ENCODE results near the gene MTF1.
"Not testable (repeated sequence)": the region's sequence is repeated elsewhere in the genome, so short reads cannot be mapped to it uniquely, and the experiment has no call there.

Gene MTF1

DNA sequence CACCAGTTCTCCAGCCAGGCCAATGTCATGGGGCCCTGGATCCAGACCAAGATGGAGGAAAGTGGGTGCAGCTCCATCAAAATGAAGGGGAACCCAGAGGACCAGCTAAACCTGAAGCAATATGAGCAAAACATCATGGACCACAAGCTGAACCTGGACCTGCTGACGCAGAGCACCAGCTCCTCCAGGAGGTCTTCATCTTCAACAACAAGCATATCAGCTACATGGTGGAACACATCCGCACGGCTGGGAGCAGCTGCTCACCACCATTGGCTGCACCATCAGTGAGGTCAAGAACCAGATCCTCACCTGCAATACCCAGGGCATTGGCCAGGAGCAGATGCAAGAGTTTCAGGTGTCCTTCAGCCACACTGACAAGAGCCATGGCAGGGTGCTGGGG lies 80.7 kb downstream of the MTF1 start:
- TF ChIP-seq SPI1 (IDR thresholded peaks at IDR 0.05; ENCODE audit: borderline replicate concordance, low read depth) (no peak), POLR2AphosphoS5 (IDR thresholded peaks at IDR 0.05; ENCODE audit: low read depth) (no peak), GABPA (IDR thresholded peaks at IDR 0.05; ENCODE audit: low read depth) (no peak)
- TF ChIP-seq, protein P1, sequence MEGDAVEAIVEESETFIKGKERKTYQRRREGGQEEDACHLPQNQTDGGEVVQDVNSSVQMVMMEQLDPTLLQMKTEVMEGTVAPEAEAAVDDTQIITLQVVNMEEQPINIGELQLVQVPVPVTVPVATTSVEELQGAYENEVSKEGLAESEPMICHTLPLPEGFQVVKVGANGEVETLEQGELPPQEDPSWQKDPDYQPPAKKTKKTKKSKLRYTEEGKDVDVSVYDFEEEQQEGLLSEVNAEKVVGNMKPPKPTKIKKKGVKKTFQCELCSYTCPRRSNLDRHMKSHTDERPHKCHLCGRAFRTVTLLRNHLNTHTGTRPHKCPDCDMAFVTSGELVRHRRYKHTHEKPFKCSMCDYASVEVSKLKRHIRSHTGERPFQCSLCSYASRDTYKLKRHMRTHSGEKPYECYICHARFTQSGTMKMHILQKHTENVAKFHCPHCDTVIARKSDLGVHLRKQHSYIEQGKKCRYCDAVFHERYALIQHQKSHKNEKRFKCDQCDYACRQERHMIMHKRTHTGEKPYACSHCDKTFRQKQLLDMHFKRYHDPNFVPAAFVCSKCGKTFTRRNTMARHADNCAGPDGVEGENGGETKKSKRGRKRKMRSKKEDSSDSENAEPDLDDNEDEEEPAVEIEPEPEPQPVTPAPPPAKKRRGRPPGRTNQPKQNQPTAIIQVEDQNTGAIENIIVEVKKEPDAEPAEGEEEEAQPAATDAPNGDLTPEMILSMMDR (IDR thresholded peaks at IDR 0.05; ENCODE audit: insufficient read depth, low read length), result no peak
- TF ChIP-seq, protein P2, sequence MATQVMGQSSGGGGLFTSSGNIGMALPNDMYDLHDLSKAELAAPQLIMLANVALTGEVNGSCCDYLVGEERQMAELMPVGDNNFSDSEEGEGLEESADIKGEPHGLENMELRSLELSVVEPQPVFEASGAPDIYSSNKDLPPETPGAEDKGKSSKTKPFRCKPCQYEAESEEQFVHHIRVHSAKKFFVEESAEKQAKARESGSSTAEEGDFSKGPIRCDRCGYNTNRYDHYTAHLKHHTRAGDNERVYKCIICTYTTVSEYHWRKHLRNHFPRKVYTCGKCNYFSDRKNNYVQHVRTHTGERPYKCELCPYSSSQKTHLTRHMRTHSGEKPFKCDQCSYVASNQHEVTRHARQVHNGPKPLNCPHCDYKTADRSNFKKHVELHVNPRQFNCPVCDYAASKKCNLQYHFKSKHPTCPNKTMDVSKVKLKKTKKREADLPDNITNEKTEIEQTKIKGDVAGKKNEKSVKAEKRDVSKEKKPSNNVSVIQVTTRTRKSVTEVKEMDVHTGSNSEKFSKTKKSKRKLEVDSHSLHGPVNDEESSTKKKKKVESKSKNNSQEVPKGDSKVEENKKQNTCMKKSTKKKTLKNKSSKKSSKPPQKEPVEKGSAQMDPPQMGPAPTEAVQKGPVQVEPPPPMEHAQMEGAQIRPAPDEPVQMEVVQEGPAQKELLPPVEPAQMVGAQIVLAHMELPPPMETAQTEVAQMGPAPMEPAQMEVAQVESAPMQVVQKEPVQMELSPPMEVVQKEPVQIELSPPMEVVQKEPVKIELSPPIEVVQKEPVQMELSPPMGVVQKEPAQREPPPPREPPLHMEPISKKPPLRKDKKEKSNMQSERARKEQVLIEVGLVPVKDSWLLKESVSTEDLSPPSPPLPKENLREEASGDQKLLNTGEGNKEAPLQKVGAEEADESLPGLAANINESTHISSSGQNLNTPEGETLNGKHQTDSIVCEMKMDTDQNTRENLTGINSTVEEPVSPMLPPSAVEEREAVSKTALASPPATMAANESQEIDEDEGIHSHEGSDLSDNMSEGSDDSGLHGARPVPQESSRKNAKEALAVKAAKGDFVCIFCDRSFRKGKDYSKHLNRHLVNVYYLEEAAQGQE (IDR thresholded peaks at IDR 0.05; ENCODE audit: insufficient replicate concordance, low read depth), result no peak
- Histone ChIP-seq H3K27me3 (ENCODE audit: insufficient read depth, poor library complexity, severe bottlenecking) (peaks cover 2% of the 10 kb centered on the region), H3K27ac (replicated peaks) (no peak overlapping the region), H3K4me3 (replicated peaks; ENCODE audit: insufficient read depth, low read length) (no peak overlapping the region)
- DNase-seq (ENCODE audit: low read depth in 1 of 2, low spot score in 1 of 2), result no peak

DNA sequence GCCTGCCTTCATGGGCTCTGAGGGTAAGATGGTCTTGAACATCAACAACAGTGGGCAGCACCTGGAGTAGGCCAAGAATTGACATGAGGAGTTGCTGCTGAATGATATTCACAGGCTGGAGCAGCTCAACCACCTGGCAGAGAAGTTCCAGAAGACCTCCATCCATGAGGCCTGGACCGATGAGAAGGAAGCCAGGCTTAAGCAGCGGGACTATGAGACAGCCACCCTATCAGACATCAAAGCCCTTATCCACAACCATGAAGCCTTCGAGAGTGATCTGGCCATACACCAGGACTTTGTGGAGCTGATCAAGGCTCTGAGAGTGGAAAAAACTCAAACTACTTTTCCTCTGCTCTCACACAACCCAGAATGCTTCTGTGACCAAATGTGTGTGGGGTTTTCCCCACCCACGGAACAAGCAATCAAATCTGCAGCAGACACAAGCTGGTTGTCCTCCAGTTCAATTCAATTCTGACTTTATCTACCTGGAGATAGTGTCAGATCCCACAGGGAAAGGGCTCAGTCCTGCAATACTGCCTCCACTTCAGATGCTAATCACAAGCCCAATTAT lies 82.4 kb downstream of the MTF1 start:
- no peak for DNase-seq (ENCODE audit: low read depth in 1 of 2, low spot score in 1 of 2)
- TF ChIP-seq GABPA (IDR thresholded peaks at IDR 0.05; ENCODE audit: low read depth) (no peak), POLR2AphosphoS5 (IDR thresholded peaks at IDR 0.05; ENCODE audit: low read depth) (no peak), SPI1 (IDR thresholded peaks at IDR 0.05; ENCODE audit: borderline replicate concordance, low read depth) (no peak)
- TF ChIP-seq, protein P1 (IDR thresholded peaks at IDR 0.05; ENCODE audit: insufficient read depth, low read length), result no peak
- TF ChIP-seq, protein P2 (IDR thresholded peaks at IDR 0.05; ENCODE audit: insufficient replicate concordance, low read depth), result no peak
- Histone ChIP-seq H3K27me3 (ENCODE audit: insufficient read depth, poor library complexity, severe bottlenecking) (peaks cover 2% of the 10 kb centered on the region), H3K4me3 (replicated peaks; ENCODE audit: insufficient read depth, low read length) (no peak overlapping the region), H3K27ac (replicated peaks) (no peak overlapping the region)

DNA sequence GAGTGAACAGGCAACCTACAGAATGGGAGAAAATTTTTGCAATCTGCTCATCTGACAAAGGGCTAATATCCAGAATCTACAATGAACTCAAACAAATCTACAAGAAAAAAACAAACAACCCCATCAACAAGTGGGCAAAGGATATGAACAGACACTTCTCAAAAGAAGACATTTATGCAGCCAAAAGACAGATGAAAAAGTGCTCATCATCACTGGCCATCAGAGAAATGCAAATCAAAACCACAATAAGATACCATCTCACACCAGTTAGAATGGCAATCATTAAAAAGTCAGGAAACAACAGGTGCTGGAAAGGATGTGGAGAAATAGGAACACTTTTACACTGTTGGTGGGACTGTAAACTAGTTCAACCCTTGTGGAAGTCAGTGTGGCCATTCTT lies 88.0 kb downstream of the MTF1 start:
- not testable (repeated sequence) for H3K27ac ChIP-seq (replicated peaks); H3K27me3 ChIP-seq (ENCODE audit: insufficient read depth, poor library complexity, severe bottlenecking); H3K4me3 ChIP-seq (replicated peaks; ENCODE audit: insufficient read depth, low read length); DNase-seq (ENCODE audit: low read depth in 1 of 2, low spot score in 1 of 2)

DNA sequence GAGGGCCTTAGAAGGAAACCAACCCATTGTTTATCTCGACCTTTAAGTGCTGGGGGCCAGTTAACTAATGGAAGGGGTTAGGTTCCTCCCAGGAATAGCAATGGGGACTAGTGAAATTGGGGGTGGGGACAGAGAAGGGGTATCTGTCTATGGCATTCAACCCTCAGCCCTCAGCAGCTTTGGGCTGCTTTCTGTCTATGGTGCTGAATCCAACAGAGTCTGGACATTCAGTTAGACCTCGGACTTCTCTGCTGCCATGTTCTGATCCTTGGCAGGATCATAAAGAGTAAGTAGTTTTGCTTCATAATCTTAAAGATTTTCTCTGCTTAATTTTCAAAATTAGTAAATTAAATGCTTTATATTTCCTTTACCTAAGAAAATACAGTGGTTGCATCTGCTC lies 91.9 kb downstream of the MTF1 start:
- no peak overlapping the region for H3K27ac ChIP-seq (replicated peaks)
- H3K4me3 ChIP-seq (replicated peaks; ENCODE audit: insufficient read depth, low read length), result no peak overlapping the region
- TF ChIP-seq, protein P2 (IDR thresholded peaks at IDR 0.05; ENCODE audit: insufficient replicate concordance, low read depth), result peak; percentile 55
- TF ChIP-seq SPI1 (IDR thresholded peaks at IDR 0.05; ENCODE audit: borderline replicate concordance, low read depth), result no peak
- no peak for DNase-seq (ENCODE audit: low read depth in 1 of 2, low spot score in 1 of 2)
- H3K27me3 ChIP-seq (ENCODE audit: insufficient read depth, poor library complexity, severe bottlenecking), result peaks cover 28% of the 10 kb centered on the region
